K562 (cell line): Measurements from ENCODE around the gene HIVEP3. TPM values are rescaled to one million over a fixed set of nuclear protein-coding genes. Genes with fewer than 3 reads are reported as not detected.

ENCODE experiments used
- DMBX1 ChIP-seq: fragments of 250-450 bp; sonication (Bioruptor Pico); IDR thresholded peaks from 2 replicates; pipeline ENCODE4 v1.8.0; 2022; ENCODE audit warnings: inconsistent platforms, mild to moderate bottlenecking, moderate library complexity, borderline replicate concordance
- HDAC3 ChIP-seq: fragments of 450-650 bp; IDR thresholded peaks from 2 replicates; pipeline ENCODE4 v1.6.1; 2018; ENCODE audit warnings: borderline replicate concordance, mild to moderate bottlenecking, moderate library complexity; ENCODE audit not compliant: partially characterized antibody
- HDAC8 ChIP-seq: fragments of 450-650 bp; IDR thresholded peaks from 2 replicates; pipeline ENCODE4 v1.6.1; 2016; ENCODE audit warnings: mild to moderate bottlenecking, missing genetic modification characterization, moderate library complexity, missing compliant biosample characterization
- LARP7 ChIP-seq: fragments of 450-650 bp; IDR thresholded peaks from 2 replicates; pipeline ENCODE4 v1.6.1; 2016
- MBD2 ChIP-seq: sonication (generic); IDR thresholded peaks from 2 replicates; pipeline ENCODE4 v1.6.1; 2016; ENCODE audit warnings: low read depth, borderline replicate concordance
- NFE2L1 ChIP-seq: fragments of 450-650 bp; IDR thresholded peaks from 2 replicates; pipeline ENCODE4 v1.6.1; 2016; ENCODE audit warnings: missing genetic modification characterization, low read depth, mild to moderate bottlenecking, missing compliant biosample characterization, moderate library complexity, borderline replicate concordance
- POLR3G ChIP-seq: IDR thresholded peaks from 2 replicates; pipeline ENCODE4 v1.6.1; 2011; ENCODE audit not compliant: insufficient read length, insufficient replicate concordance; ENCODE audit errors: extremely low read depth
- RBM22 ChIP-seq: fragments of 200-400 bp; formaldehyde crosslinking; IDR thresholded peaks from 2 replicates; pipeline ENCODE4 v1.6.1; 2018; ENCODE audit warnings: low read length, low read depth; ENCODE audit not compliant: poor library complexity, severe bottlenecking
- TCFL5 ChIP-seq: fragments of 250-450 bp; sonication (Bioruptor Pico); conservative IDR thresholded peaks from 2 replicates; pipeline ENCODE4 v1.6.1; 2021; ENCODE audit warnings: mild to moderate bottlenecking, moderate library complexity, matching md5 sums
- TEAD2 ChIP-seq: fragments of 450-650 bp; IDR thresholded peaks from 2 replicates; pipeline ENCODE4 v1.6.1; 2016; ENCODE audit warnings: missing genetic modification characterization, control low read depth, missing compliant biosample characterization
- ZNF253 ChIP-seq: fragments of 250-450 bp; sonication (Bioruptor Pico); conservative IDR thresholded peaks from 2 replicates; pipeline ENCODE4 v1.6.1; 2021; ENCODE audit warnings: mild to moderate bottlenecking
- ZNF263 ChIP-seq: sonication (generic); formaldehyde crosslinking; IDR thresholded peaks from 2 replicates; pipeline ENCODE4 v1.8.0; 2022; ENCODE audit warnings: mild to moderate bottlenecking, missing genetic modification reagents, borderline replicate concordance
- ZNF431 ChIP-seq: sonication (generic); formaldehyde crosslinking; IDR thresholded peaks from 2 replicates; pipeline ENCODE4 v1.8.0; 2022; ENCODE audit warnings: mild to moderate bottlenecking, missing genetic modification reagents
- ZNF57 ChIP-seq: fragments of 450-650 bp; formaldehyde crosslinking; IDR thresholded peaks from 2 replicates; pipeline ENCODE4 v1.4.0; 2020; ENCODE audit warnings: mild to moderate bottlenecking, moderate library complexity
- ZNF586 ChIP-seq: fragments of 450-650 bp; formaldehyde crosslinking; conservative IDR thresholded peaks from 2 replicates; pipeline ENCODE4 v1.4.0; 2020; ENCODE audit warnings: mild to moderate bottlenecking, moderate library complexity
- polyA plus RNA-seq, 8 experiments: library from polyadenylated mRNA; depleted of rRNA in 4 of 8; stranded (reverse) in 5 of 8; unstranded in 3 of 8; fragments of >200 nt; fragmentation: Nextera tagmentation in 2 of 8; fragmentation: Illumina TruSeq in 1 of 8; extraction: Ambion mirVana in 2 of 8; extraction: Trizol in 1 of 8; gene quantifications; 2 replicates each; pipeline versions ENCODE4 v1.2.1 to v1.2.3, GENCODE V29; 2011 to 2014; ENCODE audit warnings: inconsistent platforms in 1 of 8, missing spikeins in 1 of 8
- total RNA-seq, 7 experiments: library from RNA; depleted of rRNA in 6 of 7; stranded (reverse); fragments of >200 nt in 6 of 7; fragmentation: Illumina TruSeq in 2 of 7; extraction: Trizol in 2 of 7; gene quantifications; 2 replicates each; pipeline versions ENCODE4 v1.2.1 to v1.2.3, GENCODE V29; 2011 to 2021; ENCODE audit warnings: low replicate concordance in 1 of 7
- TF ChIP-seq, protein P1 (sequence below): fragments of 450-650 bp; formaldehyde crosslinking; IDR thresholded peaks from 2 replicates; pipeline ENCODE4 v1.4.0; 2020; ENCODE audit warnings: mild to moderate bottlenecking, moderate library complexity
- TF ChIP-seq, protein P2 (sequence below), 2 experiments: fragments of 450-650 bp in 1 of 2; sonication (generic) in 1 of 2; formaldehyde crosslinking in 1 of 2; IDR thresholded peaks; 2 replicates each; pipeline versions ENCODE4 v1.7.1 to v1.9.0; 2016 to 2022; ENCODE audit warnings: inconsistent platforms in 1 of 2, mild to moderate bottlenecking in 1 of 2, missing genetic modification reagents in 1 of 2
- TF ChIP-seq, protein P3 (sequence below): fragments of 250-450 bp; sonication (Bioruptor Pico); IDR thresholded peaks from 2 replicates; pipeline ENCODE4 v1.8.0; 2022; ENCODE audit warnings: moderate library complexity, mild to moderate bottlenecking, inconsistent platforms

The HIVEP3 gene
- total and polyA plus RNA-seq, 9 of the 15 experiments (the other 6 are each of a cell fraction or from before 2014, with no cell fraction given), result 0.09 to 0.58 (median 0.34) TPM; not detected in 1

DNA sequence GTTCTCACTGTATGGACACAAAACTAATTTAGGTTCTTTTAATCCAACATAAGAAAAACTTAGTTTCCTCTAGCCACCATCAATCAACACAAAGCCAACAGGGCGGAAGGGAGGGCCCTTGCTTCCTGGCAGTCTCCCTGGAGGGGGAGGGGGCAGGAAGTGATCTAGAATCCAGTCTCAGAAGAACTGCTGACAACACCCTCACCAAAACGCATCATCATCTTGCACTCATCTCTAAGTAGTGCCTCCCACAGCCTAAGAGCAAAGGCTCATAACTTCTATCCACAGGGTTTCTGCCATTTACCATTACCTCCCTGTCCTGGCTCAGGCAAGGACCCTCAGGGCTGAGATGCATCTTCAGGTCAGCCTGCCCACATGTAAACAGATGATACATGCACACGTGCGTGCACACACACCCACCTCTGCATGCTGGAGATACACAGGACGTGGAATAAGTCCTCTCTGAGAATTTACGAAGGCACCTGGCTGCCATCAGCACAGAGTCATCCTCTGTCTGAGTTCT lies 20.5 kb downstream of the HIVEP3 start (continued):
- TF ChIP-seq POLR3G (no peak), HDAC3 (no peak), HDAC8 (tag) (no peak), ZNF57 (CRISPR knock-in tag) (no peak), ZNF263 (CRISPR knock-in tag) (no peak), ZNF253 (CRISPR knock-in tag) (0 out of 2 replicates have a peak, but pooled peaks have one; percentile 40), TEAD2 (tag) (no peak), RBM22 (no peak), DMBX1 (CRISPR knock-in tag) (no peak), TCFL5 (CRISPR knock-in tag) (no peak), MBD2 (no peak), LARP7 (no peak), ZNF431 (CRISPR knock-in tag) (no peak), ZNF586 (CRISPR knock-in tag) (no peak), NFE2L1 (tag) (no peak)
- TF ChIP-seq, protein P1, sequence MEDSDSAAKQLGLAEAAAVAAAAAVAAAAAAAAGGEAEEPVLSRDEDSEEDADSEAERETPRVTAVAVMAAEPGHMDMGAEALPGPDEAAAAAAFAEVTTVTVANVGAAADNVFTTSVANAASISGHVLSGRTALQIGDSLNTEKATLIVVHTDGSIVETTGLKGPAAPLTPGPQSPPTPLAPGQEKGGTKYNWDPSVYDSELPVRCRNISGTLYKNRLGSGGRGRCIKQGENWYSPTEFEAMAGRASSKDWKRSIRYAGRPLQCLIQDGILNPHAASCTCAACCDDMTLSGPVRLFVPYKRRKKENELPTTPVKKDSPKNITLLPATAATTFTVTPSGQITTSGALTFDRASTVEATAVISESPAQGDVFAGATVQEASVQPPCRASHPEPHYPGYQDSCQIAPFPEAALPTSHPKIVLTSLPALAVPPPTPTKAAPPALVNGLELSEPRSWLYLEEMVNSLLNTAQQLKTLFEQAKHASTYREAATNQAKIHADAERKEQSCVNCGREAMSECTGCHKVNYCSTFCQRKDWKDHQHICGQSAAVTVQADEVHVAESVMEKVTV (CRISPR knock-in tag), result no peak
- TF ChIP-seq, protein P2, sequence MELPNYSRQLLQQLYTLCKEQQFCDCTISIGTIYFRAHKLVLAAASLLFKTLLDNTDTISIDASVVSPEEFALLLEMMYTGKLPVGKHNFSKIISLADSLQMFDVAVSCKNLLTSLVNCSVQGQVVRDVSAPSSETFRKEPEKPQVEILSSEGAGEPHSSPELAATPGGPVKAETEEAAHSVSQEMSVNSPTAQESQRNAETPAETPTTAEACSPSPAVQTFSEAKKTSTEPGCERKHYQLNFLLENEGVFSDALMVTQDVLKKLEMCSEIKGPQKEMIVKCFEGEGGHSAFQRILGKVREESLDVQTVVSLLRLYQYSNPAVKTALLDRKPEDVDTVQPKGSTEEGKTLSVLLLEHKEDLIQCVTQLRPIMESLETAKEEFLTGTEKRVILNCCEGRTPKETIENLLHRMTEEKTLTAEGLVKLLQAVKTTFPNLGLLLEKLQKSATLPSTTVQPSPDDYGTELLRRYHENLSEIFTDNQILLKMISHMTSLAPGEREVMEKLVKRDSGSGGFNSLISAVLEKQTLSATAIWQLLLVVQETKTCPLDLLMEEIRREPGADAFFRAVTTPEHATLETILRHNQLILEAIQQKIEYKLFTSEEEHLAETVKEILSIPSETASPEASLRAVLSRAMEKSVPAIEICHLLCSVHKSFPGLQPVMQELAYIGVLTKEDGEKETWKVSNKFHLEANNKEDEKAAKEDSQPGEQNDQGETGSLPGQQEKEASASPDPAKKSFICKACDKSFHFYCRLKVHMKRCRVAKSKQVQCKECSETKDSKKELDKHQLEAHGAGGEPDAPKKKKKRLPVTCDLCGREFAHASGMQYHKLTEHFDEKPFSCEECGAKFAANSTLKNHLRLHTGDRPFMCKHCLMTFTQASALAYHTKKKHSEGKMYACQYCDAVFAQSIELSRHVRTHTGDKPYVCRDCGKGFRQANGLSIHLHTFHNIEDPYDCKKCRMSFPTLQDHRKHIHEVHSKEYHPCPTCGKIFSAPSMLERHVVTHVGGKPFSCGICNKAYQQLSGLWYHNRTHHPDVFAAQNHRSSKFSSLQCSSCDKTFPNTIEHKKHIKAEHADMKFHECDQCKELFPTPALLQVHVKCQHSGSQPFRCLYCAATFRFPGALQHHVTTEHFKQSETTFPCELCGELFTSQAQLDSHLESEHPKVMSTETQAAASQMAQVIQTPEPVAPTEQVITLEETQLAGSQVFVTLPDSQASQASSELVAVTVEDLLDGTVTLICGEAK (IDR thresholded peaks at IDR 0.05), result peak; percentile 70
- TF ChIP-seq, protein P2 (CRISPR knock-in tag; IDR thresholded peaks at IDR 0.05), result no peak
- TF ChIP-seq, protein P3, sequence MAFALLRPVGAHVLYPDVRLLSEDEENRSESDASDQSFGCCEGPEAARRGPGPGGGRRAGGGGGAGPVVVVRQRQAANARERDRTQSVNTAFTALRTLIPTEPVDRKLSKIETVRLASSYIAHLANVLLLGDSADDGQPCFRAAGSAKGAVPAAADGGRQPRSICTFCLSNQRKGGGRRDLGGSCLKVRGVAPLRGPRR, result no peak
